ENCODE results near the gene KRT6C. TPM values are rescaled to one million over a fixed set of nuclear protein-coding genes. Genes with fewer than 3 reads are reported as not detected.

Gene KRT6C
- total RNA-seq, 2 experiments from 2014 or later = not detected

- H3K4me1 Mint-ChIP-seq (ENCODE audit: low read depth) = peaks cover 6% of the 10 kb centered on the region
- H3K36me3 Mint-ChIP-seq (ENCODE audit: low read depth) = no peaks in the 10 kb centered on the region
- ATAC-seq = no peak
- H3K27ac Mint-ChIP-seq = no peak overlapping the region
- TF ChIP-seq CTCF (IDR thresholded peaks at IDR 0.05) = no peak
- DNase-seq = no peak
- H3K4me3 Mint-ChIP-seq = no peak overlapping the region
- ChIA-PET POLR2A (no interaction called here), CTCF (interaction anchor here (1.2 kb wide), 1 partner anchor 62 kb away, joined by 3 read pairs; no protein-coding TSS in a partner anchor)
- H3K9me3 Mint-ChIP-seq = no peaks in the 10 kb centered on the region
- H3K27me3 Mint-ChIP-seq = peaks cover 5% of the 10 kb centered on the region
- intact Hi-C loops (cut with micrococcal nuclease) = no loop called here
These were observed 49.7 kb downstream of the KRT6C start for GRCh38 chr12:52423661-52424500.

- Mint-ChIP-seq H3K27me3 (peaks cover 5% of the 10 kb centered on the region), H3K4me3 (no peak overlapping the region), H3K27ac (no peak overlapping the region), H3K36me3 (ENCODE audit: low read depth) (no peaks in the 10 kb centered on the region), H3K4me1 (ENCODE audit: low read depth) (peaks cover 6% of the 10 kb centered on the region), H3K9me3 (no peaks in the 10 kb centered on the region)
- ChIA-PET POLR2A (no interaction called here), CTCF (interaction anchor here (1.2 kb wide), 1 partner anchor 61 kb away, joined by 3 read pairs; no protein-coding TSS in a partner anchor)
- DNase-seq = no peak
- intact Hi-C loops (cut with micrococcal nuclease) = no loop called here
- TF ChIP-seq CTCF (IDR thresholded peaks at IDR 0.05) = no peak
- no peak for ATAC-seq
These were observed 50.6 kb downstream of the KRT6C start for GRCh38 chr12:52423035-52423434.

- Mint-ChIP-seq H3K4me1 (ENCODE audit: low read depth) (peaks cover 6% of the 10 kb centered on the region), H3K4me3 (no peak overlapping the region), H3K27ac (no peak overlapping the region), H3K9me3 (no peaks in the 10 kb centered on the region), H3K36me3 (ENCODE audit: low read depth) (no peaks in the 10 kb centered on the region), H3K27me3 (peaks cover 8% of the 10 kb centered on the region)
- ChIA-PET CTCF (no interaction called here), POLR2A (no interaction called here)
- DNase-seq (no peak), ATAC-seq (no peak)
- TF ChIP-seq CTCF (IDR thresholded peaks at IDR 0.05) = no peak
- intact Hi-C loops (cut with micrococcal nuclease) = no loop called here
These were observed 53.9 kb downstream of the KRT6C start for GRCh38 chr12:52419656-52420055.

- H3K4me1 Mint-ChIP-seq (ENCODE audit: low read depth) = peaks cover 6% of the 10 kb centered on the region
- intact Hi-C loops (cut with micrococcal nuclease) = no loop called here
- TF ChIP-seq CTCF (IDR thresholded peaks at IDR 0.05) = no peak
- peaks cover 8% of the 10 kb centered on the region for H3K27me3 Mint-ChIP-seq
- no peak overlapping the region for H3K4me3 Mint-ChIP-seq
- no peaks in the 10 kb centered on the region for H3K36me3 Mint-ChIP-seq (ENCODE audit: low read depth)
- ChIA-PET CTCF (interaction anchor here (0.6 kb wide), 1 partner anchor 94 kb away, joined by 3 read pairs; no protein-coding TSS in a partner anchor), POLR2A (no interaction called here)
- ATAC-seq = no peak
- H3K9me3 Mint-ChIP-seq = no peaks in the 10 kb centered on the region
- no peak overlapping the region for H3K27ac Mint-ChIP-seq
- no peak for DNase-seq
These were observed 55.0 kb downstream of the KRT6C start for GRCh38 chr12:52418576-52419110.

Other genes with a start within 250 kb of the KRT6C start
- 1 to 10 TPM; 2.1 to 3.1 TPM for gene KRT7, start 240.6 kb downstream of the KRT6C start, total RNA-seq
- gene KRT86, start 199.2 kb downstream of the KRT6C start, total RNA-seq = not detected
- not detected for gene KRT81, start 182.3 kb downstream of the KRT6C start, total RNA-seq
- gene KRT83, start 152.4 kb downstream of the KRT6C start, total RNA-seq = not detected
- gene KRT85, start 106.3 kb downstream of the KRT6C start, total RNA-seq = not detected
- gene KRT84, start 88.2 kb downstream of the KRT6C start, total RNA-seq = not detected
- gene KRT82, start 67.5 kb downstream of the KRT6C start, total RNA-seq = not detected
- gene KRT75, start 39.4 kb downstream of the KRT6C start, total RNA-seq = not detected
- gene KRT6B, start 21.7 kb downstream of the KRT6C start, total RNA-seq = not detected
- gene KRT6A, start 19.5 kb upstream of the KRT6C start, total RNA-seq = not detected
- not detected for gene KRT5, start 46.6 kb upstream of the KRT6C start, total RNA-seq
- gene KRT71, start 79.3 kb upstream of the KRT6C start, total RNA-seq = not detected
- gene KRT74, start 100.0 kb upstream of the KRT6C start, total RNA-seq = not detected
- under 1 TPM; 0.16 to 0.32 TPM for gene KRT72, start 127.7 kb upstream of the KRT6C start, total RNA-seq
- under 1 TPM in 1 of 2 experiments, not detected in 1; 0.20 TPM for gene KRT73, start 144.8 kb upstream of the KRT6C start, total RNA-seq
- not detected for gene KRT2, start 178.4 kb upstream of the KRT6C start, total RNA-seq
- not detected for gene KRT1, start 206.6 kb upstream of the KRT6C start, total RNA-seq
- gene KRT77, start 229.7 kb upstream of the KRT6C start, total RNA-seq = not detected